H1 (cell line): Measurements from ENCODE around the gene LCA5. TPM values are rescaled to one million over a fixed set of nuclear protein-coding genes. Genes with fewer than 3 reads are reported as not detected.

Experiments
- BACH1 ChIP-seq: IDR thresholded peaks from 2 replicates; pipeline ENCODE4 v1.6.1; 2012; ENCODE audit warnings: low read length, improper control_type of control experiment
- CHD2 ChIP-seq: IDR thresholded peaks from 2 replicates; pipeline ENCODE4 v1.6.1; 2012; ENCODE audit warnings: low read length, improper control_type of control experiment
- CHD7 ChIP-seq: fragments of 300-600 bp; sonication (generic); IDR thresholded peaks from 2 replicates; pipeline ENCODE4 v1.7.1; 2012; ENCODE audit warnings: low read length, moderate library complexity, mild to moderate bottlenecking, inconsistent platforms; ENCODE audit not compliant: insufficient replicate concordance
- EGR1 ChIP-seq: IDR thresholded peaks from 2 replicates; pipeline ENCODE4 v1.6.1; 2011; ENCODE audit warnings: low read depth, low read length, borderline replicate concordance
- GABPA ChIP-seq: IDR thresholded peaks from 2 replicates; pipeline ENCODE4 v1.6.1; 2011; ENCODE audit warnings: mild to moderate bottlenecking, low read length, moderate library complexity, borderline replicate concordance; ENCODE audit not compliant: insufficient read depth
- JUN ChIP-seq: IDR thresholded peaks from 2 replicates; pipeline ENCODE4 v1.6.1; 2011; ENCODE audit warnings: low read depth, mild to moderate bottlenecking, improper control_type of control experiment, low read length
- KDM1A ChIP-seq: fragments of 200-600, 300-600 bp; sonication (generic); IDR thresholded peaks from 2 replicates; pipeline ENCODE4 v1.7.1; 2016; ENCODE audit warnings: mild to moderate bottlenecking, low read length, borderline replicate concordance
- MAFK ChIP-seq: IDR thresholded peaks from 2 replicates; pipeline ENCODE4 v1.6.1; 2012; ENCODE audit warnings: low read depth, mild to moderate bottlenecking, improper control_type of control experiment, low read length
- SAP30 ChIP-seq: fragments of 300-600 bp; sonication (generic); IDR thresholded peaks from 2 replicates; pipeline ENCODE4 v1.7.1; 2012; ENCODE audit warnings: low read length, moderate library complexity, mild to moderate bottlenecking, inconsistent platforms; ENCODE audit not compliant: insufficient read depth, insufficient replicate concordance
- polyA plus RNA-seq, 7 experiments: library from polyadenylated mRNA; depleted of rRNA in 3 of 7; stranded (reverse) in 5 of 7; unstranded in 2 of 7; fragments of >200 nt in 5 of 7; fragments of 200-250 nt in 2 of 7; gene quantifications; 1 replicate in 5 of 7; 2 replicates in 1 of 7; 4 replicates in 1 of 7; pipeline versions ENCODE4 v1.2.1 to v1.2.3, GENCODE V29; 2011 to 2013; ENCODE audit warnings: missing spikeins in 2 of 7, mixed read lengths in 2 of 7
- total RNA-seq: library from RNA; stranded (reverse); fragmentation: NEBNext Ultra II Directional; extraction: Animal tissue kit (Norgen Biotek cat#: 25700); gene quantifications from 2 replicates; pipeline ENCODE4 v1.2.1, GENCODE V29; 2021

The LCA5 gene
- total and polyA plus RNA-seq, 2 of the 8 experiments (the other 6 are each of a cell fraction or from before 2014, with no cell fraction given) = 0.44 to 3.6 TPM

DNA sequence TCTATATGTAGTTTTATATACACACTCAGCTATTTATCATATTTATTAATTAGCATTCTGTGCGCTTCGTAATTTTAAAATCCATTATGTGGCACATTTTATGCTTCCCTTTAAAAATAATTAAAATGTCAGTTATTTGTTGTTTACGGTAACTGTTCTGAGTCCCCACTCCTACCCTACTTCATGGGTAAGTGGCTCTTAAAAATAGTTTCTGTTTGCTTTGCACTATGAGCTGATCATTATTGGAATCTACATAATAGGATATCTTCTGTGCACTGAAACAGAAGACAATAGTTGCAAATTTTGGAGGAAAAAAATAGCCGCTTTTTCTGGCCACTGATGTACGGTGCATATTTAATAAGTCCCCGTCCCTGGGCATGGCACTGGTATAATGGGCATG, 25.2 kb downstream of the LCA5 start (continued):
- no peak for TF ChIP-seq CHD7
- TF ChIP-seq JUN = no peak
- TF ChIP-seq GABPA = no peak
- TF ChIP-seq MAFK = no peak
- no peak for TF ChIP-seq EGR1
- TF ChIP-seq SAP30 = no peak
- no peak for TF ChIP-seq KDM1A
- TF ChIP-seq BACH1 = no peak
- TF ChIP-seq CHD2 = no peak
